K562 (cell line): Measurements from ENCODE around the gene TSR3.

Source experiments
- CEBPB ChIP-seq: fragments of 450-650 bp; IDR thresholded peaks from 2 replicates; pipeline ENCODE4 v1.6.1; 2016; ENCODE audit warnings: missing genetic modification characterization, missing compliant biosample characterization
- CHD2 ChIP-seq: IDR thresholded peaks from 2 replicates; pipeline ENCODE4 v1.6.1; 2011; ENCODE audit warnings: low read depth, low read length
- CTCF ChIP-seq, 3 experiments: IDR thresholded peaks in 2 of 3; conservative IDR thresholded peaks in 1 of 3; 2 replicates each; pipeline ENCODE4 v1.5.1; 2011 to 2012; ENCODE audit warnings: low read length in 3 of 3, mild to moderate bottlenecking in 3 of 3, control low read depth in 2 of 3, improper control_type of control experiment in 1 of 3, inconsistent platforms in 1 of 3, low read depth in 1 of 3, mixed read lengths in 1 of 3, moderate library complexity in 1 of 3; ENCODE audit not compliant: insufficient read depth in 2 of 3
- ETV6 ChIP-seq, 3 experiments: fragments of 150-350 bp in 1 of 3; sonication (generic) in 1 of 3; formaldehyde crosslinking in 1 of 3; IDR thresholded peaks; 2 replicates each; pipeline versions ENCODE4 v1.6.1 to v1.8.0; 2014 to 2022; ENCODE audit warnings: borderline replicate concordance in 2 of 3, low read depth in 2 of 3, antibody characterized with exemption in 1 of 3, low read length in 1 of 3, mild to moderate bottlenecking in 1 of 3, missing genetic modification reagents in 1 of 3
- FOXK2 ChIP-seq, 2 experiments: fragments of 450-650 bp; IDR thresholded peaks in 1 of 2; conservative IDR thresholded peaks in 1 of 2; 2 replicates each; pipeline ENCODE4 v1.6.1; 2016; ENCODE audit warnings: low read depth in 2 of 2, mild to moderate bottlenecking in 1 of 2
- NKRF ChIP-seq: fragments of 450-650 bp; IDR thresholded peaks from 2 replicates; pipeline ENCODE4 v1.6.1; 2016; ENCODE audit warnings: borderline replicate concordance
- RAD51 ChIP-seq: fragments of 450-650 bp; IDR thresholded peaks from 2 replicates; pipeline ENCODE4 v1.7.1; 2016; ENCODE audit warnings: low read depth, mild to moderate bottlenecking, borderline replicate concordance
- ZNF274 ChIP-seq: IDR thresholded peaks from 2 replicates; pipeline ENCODE4 v1.6.1; 2011; ENCODE audit warnings: low read depth, mild to moderate bottlenecking, low read length, moderate library complexity, borderline replicate concordance
- ZNF398 ChIP-seq: fragments of 250-450 bp; sonication (Bioruptor Pico); IDR thresholded peaks from 2 replicates; pipeline ENCODE4 v1.8.0; 2021; ENCODE audit warnings: moderate library complexity, mild to moderate bottlenecking, inconsistent platforms

- TF ChIP-seq CEBPB = no peak
- TF ChIP-seq FOXK2 (conservative IDR thresholded peaks at IDR 0.05 in 1 of 2, IDR thresholded peaks at IDR 0.05 in 1 of 2; ENCODE audit: low read depth in 2 of 2) = no peak
- TF ChIP-seq ETV6 (IDR thresholded peaks at IDR 0.05; ENCODE audit: borderline replicate concordance in 1 of 2, low read depth in 2 of 2, low read length in 1 of 2) = no peak
- no peak for TF ChIP-seq ETV6 (CRISPR knock-in tag; IDR thresholded peaks at IDR 0.05; ENCODE audit: borderline replicate concordance)
- no peak for TF ChIP-seq ZNF398
- TF ChIP-seq RAD51 = no peak
- TF ChIP-seq ZNF274 = no peak
- no peak for TF ChIP-seq CTCF (IDR thresholded peaks at IDR 0.05 in 2 of 3, conservative IDR thresholded peaks at IDR 0.05 in 1 of 3; ENCODE audit: insufficient read depth in 2 of 3, low read depth in 1 of 3, low read length in 3 of 3)
- no peak for TF ChIP-seq CHD2
- TF ChIP-seq NKRF = no peak
These were observed 10.1 kb upstream of the TSR3 start for GRCh38 chr16:1361685-1362360.
